Measurements from ENCODE around the gene DCTN3.

- TF ChIP-seq ZZZ3 (IDR thresholded peaks at IDR 0.05) (no peak), E2F4 (CRISPR knock-in tag; IDR thresholded peaks at IDR 0.05; ENCODE audit: low read depth) (no peak), SRSF9 (IDR thresholded peaks at IDR 0.05; ENCODE audit: borderline replicate concordance, low read depth, low read length) (no peak), BDP1 (IDR thresholded peaks at IDR 0.05; ENCODE audit: insufficient read depth, insufficient read length) (no peak), POLR2A (conservative IDR thresholded peaks at IDR 0.05) (no peak), SAP30 (IDR thresholded peaks at IDR 0.05; ENCODE audit: borderline replicate concordance, insufficient read depth, low read depth, low read length, poor library complexity, severe bottlenecking) (no peak)
- TF ChIP-seq, protein P1, sequence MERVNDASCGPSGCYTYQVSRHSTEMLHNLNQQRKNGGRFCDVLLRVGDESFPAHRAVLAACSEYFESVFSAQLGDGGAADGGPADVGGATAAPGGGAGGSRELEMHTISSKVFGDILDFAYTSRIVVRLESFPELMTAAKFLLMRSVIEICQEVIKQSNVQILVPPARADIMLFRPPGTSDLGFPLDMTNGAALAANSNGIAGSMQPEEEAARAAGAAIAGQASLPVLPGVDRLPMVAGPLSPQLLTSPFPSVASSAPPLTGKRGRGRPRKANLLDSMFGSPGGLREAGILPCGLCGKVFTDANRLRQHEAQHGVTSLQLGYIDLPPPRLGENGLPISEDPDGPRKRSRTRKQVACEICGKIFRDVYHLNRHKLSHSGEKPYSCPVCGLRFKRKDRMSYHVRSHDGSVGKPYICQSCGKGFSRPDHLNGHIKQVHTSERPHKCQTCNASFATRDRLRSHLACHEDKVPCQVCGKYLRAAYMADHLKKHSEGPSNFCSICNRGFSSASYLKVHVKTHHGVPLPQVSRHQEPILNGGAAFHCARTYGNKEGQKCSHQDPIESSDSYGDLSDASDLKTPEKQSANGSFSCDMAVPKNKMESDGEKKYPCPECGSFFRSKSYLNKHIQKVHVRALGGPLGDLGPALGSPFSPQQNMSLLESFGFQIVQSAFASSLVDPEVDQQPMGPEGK (CRISPR knock-in tag; IDR thresholded peaks at IDR 0.05; ENCODE audit: borderline replicate concordance): no peak
- TF ChIP-seq, protein P2, sequence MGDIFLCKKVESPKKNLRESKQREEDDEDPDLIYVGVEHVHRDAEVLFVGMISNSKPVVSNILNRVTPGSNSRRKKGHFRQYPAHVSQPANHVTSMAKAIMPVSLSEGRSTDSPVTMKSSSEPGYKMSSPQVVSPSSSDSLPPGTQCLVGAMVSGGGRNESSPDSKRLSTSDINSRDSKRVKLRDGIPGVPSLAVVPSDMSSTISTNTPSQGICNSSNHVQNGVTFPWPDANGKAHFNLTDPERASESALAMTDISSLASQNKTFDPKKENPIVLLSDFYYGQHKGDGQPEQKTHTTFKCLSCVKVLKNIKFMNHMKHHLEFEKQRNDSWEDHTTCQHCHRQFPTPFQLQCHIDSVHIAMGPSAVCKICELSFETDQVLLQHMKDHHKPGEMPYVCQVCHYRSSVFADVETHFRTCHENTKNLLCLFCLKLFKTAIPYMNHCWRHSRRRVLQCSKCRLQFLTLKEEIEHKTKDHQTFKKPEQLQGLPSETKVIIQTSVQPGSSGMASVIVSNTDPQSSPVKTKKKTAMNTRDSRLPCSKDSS (IDR thresholded peaks at IDR 0.05; ENCODE audit: low read depth, partially characterized antibody): no peak
These were observed 3.3 kb upstream of the DCTN3 start for GRCh38 chr9:34623374-34624235.

Measured in K562 (cell line).